Stromal cell of bone marrow (primary cell): ENCODE data around the gene CIBAR2.
A peak's percentile ranks its signal among the peaks of the same experiment; 100 is the strongest.

Experiments used
- DNase-seq: peaks from one replicate; pipeline ENCODE4 v3.0.0-alpha.2; 2012; ENCODE audit warnings: low read depth

Gene CIBAR2

DNA sequence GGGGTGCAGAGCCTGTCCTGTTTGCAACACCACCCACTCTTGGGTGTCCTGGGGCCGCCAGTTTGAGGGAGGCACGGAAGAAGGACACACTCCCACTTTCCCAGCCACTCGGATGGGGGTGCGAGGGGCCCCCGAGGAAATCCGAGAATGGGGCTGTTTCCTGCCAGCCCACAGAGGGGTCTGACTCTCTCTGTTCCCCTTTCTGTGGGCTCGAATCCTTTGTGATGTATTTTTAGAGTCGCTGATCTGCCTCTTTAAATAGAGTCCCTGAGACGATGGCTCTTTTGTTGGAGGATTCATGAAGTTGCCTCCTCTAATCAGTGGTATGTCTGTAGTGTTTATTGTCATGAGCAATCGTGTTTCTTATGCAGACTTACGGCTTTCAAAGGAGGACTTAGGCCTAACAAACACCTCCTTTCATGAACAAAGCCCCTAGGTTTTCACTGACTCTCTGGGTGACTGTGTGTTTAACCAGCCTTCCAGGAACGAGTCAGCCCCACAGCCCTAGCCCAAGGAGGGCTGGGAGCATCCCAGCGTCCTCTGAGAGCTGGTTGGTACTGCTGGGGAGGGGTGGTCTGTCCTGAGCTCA, 29.1 kb downstream of the CIBAR2 start:
- DNase-seq: no peak

- no peak for DNase-seq
Measured at GRCh38 chr16:85082173-85083050, 29.9 kb downstream of the CIBAR2 start.

DNA sequence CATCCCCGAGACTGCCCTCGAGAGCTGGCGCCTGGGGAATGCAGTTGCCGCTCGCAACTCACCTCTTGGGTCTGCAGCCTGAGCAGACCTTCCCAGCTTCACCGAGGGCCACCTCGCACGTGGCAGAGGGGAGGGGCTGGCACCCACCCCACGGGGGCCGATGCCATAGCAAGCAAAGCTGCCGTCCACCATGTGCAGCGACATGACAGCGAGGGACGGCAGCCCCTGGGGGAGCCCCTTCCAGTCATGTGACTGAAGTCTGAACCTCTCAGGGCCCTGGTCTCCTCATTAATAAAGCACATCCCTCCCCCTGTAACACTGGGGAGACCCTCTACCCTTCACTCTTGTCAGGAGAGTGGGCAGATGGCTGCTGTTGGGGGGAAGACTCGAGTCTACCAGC, 30.5 kb downstream of the CIBAR2 start:
- no peak for DNase-seq

GRCh38 chr16:85081038-85081437, 31.2 kb downstream of the CIBAR2 start:
- no peak for DNase-seq

- DNase-seq: no peak
Measured at GRCh38 chr16:85079785-85080570, 32.3 kb downstream of the CIBAR2 start.

DNA sequence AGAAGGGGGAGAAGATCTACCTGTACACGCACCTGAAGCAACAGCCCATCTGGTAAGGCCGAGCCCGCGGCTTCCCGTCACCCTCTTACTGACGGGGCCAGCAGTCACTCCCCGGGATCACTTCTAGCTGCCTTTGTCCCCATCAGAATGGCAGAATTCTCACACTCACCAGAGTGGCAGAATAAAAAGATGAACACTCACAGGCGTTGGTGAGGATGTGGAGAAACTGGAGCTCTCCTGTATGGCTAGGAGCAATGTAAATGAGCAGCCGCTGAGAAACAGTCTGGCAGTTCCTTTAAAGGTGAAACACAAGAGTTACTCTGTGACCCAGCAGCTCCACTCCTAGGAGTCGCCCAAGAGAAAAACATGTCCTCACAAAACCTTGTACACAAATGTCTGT, 33.3 kb downstream of the CIBAR2 start:
- no peak for DNase-seq

GRCh38 chr16:85078226-85078625, 34.0 kb downstream of the CIBAR2 start:
- no peak for DNase-seq

DNA sequence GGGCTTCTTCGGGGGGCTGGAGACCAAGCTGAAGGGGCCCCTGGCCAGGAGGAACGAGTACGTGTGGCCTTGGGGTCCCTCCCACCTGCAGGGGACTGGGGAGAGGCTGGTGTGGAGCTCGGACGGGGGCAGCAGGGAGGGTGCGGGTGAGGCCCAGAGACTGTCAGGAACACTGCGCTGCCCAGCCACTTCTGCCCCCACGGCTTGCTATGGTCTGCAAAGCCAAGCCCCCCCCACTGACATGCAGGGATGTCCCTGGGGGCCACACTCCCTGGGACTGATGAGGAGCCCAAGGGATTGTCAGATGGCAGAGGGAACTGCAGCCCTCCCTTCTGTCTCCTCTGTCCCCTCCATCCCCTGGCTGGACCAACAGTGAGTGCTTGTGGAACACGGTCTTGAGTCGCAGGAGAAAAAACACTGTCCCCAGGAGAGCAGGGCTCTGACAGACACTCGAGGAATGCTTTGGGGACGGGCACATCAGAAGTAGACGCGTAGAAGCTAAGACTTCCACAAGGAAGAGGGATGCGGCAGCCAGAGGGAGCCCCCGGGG, 34.6 kb downstream of the CIBAR2 start:
- DNase-seq: no peak

DNA sequence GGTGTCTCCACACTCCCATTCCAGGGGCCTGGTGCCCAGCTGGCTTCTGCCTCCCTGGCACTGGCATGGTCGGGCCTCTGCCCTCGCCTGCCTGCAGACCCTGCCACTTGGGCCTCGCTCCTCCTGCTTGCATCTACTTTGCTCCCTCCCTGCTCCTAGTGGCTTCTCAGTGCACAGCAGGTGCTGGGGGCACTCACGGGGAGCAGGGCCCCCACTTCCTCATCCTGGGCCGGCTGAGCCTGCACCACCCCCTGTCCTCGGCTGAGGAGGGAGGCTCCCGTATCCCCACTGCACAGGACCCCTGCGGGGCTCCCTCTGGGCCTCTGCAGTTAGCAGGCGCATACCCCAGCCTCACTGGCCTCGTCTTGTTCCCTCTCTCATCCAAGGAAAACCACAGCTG, 35.2 kb downstream of the CIBAR2 start:
- no peak for DNase-seq

- DNase-seq: no peak
Measured at GRCh38 chr16:85075236-85075924, 36.9 kb downstream of the CIBAR2 start.

DNA sequence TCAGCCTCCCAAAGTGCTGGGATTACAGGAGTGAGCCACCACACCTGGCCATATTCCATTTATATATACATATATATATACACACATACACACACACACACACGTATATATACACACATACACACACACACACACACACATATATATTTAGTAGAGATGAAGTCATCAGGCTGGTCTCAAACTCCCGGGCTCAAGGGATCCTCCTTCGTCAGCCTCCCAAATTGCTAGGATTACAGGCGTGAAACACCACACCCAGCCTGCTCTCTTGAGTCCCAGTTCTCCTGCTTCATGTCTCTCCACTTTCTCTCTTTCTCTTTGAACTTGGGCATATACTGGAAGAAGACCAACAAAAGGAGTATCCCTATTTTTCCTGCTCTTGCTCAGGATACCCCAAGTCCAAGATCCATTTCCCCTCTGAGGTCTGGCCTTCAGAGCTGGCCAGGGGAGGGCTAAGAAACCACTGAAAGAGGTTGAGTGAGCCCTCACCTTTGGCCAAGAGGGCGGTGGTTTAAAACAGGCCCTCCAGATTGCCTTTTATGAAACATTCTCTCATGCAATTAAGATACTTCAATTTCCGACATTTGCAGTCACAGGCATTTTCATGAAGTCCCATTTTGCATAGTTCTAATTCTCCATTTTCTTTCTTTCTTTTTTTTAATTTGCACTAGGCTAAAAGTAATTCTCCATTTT, 37.9 kb downstream of the CIBAR2 start:
- DNase-seq: no peak

DNA sequence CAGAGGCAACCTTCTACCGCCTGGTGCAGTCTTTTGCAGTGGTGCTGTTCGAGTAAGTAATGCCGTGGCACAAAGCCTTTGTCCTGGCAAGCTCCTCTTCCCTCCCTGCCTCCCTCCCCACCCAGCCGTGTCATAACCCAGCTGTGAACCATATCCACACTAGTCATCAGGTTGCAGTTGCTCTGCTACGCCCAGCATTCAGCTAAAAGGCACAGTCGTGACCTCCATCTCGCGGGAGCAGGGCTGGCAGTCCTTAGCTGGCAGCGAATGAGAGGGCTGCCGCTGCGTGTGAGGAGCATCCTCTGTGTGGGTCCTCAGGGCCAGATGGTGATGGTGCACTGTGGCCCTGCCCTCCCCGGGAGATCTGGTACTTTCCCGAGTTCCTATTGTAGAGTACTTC, 39.3 kb downstream of the CIBAR2 start:
- peak; percentile 68 for DNase-seq

DNA sequence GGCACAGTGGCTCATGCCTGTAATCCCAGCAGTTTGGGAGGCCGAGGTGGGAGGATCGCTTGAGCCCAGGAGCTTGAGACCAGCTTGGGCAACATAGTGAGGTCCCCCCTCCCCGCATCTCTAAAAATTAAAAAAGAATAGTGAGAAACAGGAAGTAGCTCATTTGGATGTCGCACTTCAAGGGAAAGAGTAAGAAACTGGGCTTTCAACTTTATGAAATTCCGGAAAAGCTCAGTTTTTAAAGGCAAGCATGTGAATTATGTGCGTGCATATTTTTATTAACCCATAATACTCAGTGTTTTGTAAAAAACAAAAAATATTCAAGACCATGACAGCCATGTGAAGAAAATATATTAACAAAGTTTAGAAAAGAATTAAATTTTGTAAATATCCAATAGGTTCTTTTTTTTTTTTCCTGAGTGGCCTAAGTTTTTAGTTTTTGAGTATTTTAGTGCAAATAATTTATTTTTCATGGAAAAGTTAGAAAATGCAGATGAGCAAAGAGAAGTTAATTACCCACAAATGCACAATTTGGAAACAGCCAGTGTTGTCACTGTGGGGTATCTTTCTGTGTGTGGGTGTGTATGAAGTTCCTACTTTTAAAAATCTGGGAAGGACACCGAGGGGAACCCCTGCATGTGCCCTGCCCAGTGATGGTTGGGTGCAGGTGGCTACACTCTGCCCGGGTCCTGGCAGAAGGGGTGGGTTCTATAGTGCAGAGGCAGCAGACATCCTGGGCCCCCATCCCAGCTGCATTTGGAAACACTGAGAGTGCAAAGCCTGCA, 40.0 kb downstream of the CIBAR2 start:
- DNase-seq: no peak

GRCh38 chr16:85069171-85069570, 43.1 kb downstream of the CIBAR2 start:
- no peak for DNase-seq

DNA sequence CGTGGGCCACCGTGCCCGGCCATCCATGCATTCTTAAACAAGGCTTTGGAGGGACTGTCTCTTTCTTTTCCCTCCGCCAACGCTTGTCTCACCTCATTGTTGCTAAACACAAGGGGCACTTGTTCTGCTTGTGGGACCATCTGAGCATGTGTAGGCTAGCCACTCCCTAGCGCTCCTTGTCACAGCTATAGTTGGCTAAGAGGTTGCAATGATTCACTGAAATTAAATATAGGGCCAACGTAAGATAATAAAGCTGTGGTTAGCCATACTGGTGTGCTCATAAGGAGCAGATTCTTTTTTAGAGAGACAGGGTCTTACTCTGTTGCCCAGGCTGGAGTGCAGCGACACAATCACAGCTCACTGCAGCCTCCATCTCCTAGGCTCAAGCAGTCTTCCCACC, 43.5 kb downstream of the CIBAR2 start:
- no peak for DNase-seq

DNA sequence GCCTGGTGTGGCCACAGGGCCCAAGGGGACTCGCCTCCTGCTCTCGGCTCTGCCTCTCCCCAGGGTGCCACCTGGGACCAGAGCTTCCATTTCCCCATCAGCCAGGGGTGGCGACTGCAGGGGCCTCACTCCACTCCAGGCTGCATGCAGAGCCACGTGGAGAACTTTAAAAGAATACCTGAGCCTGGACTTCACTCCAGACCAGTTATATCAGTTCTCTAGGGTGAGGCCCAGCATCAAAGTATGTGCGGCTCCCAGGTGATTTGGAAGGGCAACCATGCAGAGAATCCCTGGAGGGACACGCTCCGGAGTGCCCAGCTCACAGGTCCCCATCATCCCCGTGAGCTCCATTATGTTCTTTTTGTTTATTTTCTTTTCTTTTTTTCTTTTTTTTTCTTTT, 44.8 kb downstream of the CIBAR2 start:
- no peak for DNase-seq

DNA sequence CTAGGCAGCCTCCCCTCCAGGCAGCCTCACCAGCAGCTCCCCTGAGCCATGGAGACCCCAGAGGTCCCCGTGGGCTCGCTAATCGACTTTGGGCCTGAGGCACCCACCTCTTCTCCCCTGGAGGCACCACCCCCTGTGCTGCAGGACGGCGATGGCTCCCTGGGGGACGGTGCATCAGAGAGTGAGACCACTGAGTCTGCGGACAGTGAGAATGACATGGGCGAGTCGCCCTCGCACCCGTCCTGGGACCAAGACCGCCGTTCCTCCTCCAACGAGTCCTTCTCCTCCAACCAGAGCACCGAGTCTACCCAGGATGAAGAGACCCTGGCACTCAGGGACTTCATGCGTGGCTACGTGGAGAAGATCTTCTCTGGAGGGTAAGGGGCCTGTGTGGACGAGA, 45.2 kb downstream of the CIBAR2 start:
- no peak for DNase-seq

- no peak for DNase-seq
Measured at GRCh38 chr16:85066346-85066885, 45.9 kb downstream of the CIBAR2 start.

GRCh38 chr16:85065099-85065498, 47.2 kb downstream of the CIBAR2 start:
- DNase-seq: no peak

DNA sequence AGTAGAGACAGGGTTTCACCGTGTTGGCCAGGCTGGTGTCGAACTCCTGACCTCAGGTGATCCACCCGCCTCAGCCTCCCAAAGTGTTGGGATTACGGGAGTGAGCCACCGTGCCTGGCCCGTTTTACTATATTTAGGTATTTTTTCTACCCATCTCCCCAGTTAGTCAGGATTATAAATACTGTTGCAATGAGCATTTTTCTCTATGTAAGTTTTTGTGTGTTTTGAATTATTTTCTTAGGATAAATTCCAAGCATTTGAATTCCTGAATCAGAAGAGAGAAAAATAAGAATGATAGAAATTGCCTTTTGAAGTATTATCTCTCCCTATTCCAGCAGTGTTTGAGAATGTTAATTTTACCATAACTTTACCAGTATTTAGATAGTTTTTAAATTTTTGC, 48.1 kb downstream of the CIBAR2 start:
- DNase-seq: no peak
